ENCODE measurements around the gene FAN1.

The FAN1 gene

GRCh38 chr15:30917013-30917412, 13.3 kb downstream of the FAN1 start:
- Histone ChIP-seq H3K4me2 (no peak overlapping the region), H3K9me3 (replicated peaks in 1 of 11) (no peaks in the 10 kb centered on the region), H3K4me3 (no peak overlapping the region), H3K4me1 (peaks cover 4 to 29% (median 26%) of the 10 kb centered on the region in 10 experiments; a peak in 19 of 20 replicates), H3K36me3 (peaks cover 58 to 95% (median 72%) of the 10 kb centered on the region in 11 experiments), H3K27ac (no peak overlapping the region), H3K9ac (no peak overlapping the region), H4K20me1 (no peaks in the 10 kb centered on the region; a peak in 1 of 22 replicates), H3K27me3 (no peaks in the 10 kb centered on the region)
- TF ChIP-seq Cebpa-rat (IDR thresholded peaks at IDR 0.05): no peak

GRCh38 chr15:30917675-30918074, 14.0 kb downstream of the FAN1 start:
- no peak overlapping the region for H3K9ac ChIP-seq
- no peak for TF ChIP-seq Cebpa-rat (IDR thresholded peaks at IDR 0.05)
- peaks cover 10 to 35% (median 33%) of the 10 kb centered on the region in 10 experiments for H3K4me1 ChIP-seq
- no peak overlapping the region for H3K4me2 ChIP-seq
- H3K36me3 ChIP-seq: peaks cover 52 to 90% (median 65%) of the 10 kb centered on the region in 11 experiments
- no peaks in the 10 kb centered on the region for H3K9me3 ChIP-seq (replicated peaks in 1 of 11)
- H3K27me3 ChIP-seq: no peaks in the 10 kb centered on the region
- no peaks in the 10 kb centered on the region; a peak in 1 of 22 replicates for H4K20me1 ChIP-seq
- H3K4me3 ChIP-seq: no peak overlapping the region
- H3K27ac ChIP-seq: no peak overlapping the region

GRCh38 chr15:30918366-30918765, 14.7 kb downstream of the FAN1 start:
- peaks cover 45 to 85% (median 59%) of the 10 kb centered on the region in 11 experiments for H3K36me3 ChIP-seq
- TF ChIP-seq Cebpa-rat (IDR thresholded peaks at IDR 0.05): no peak
- H3K27ac ChIP-seq: no peak overlapping the region
- no peak overlapping the region for H3K4me2 ChIP-seq
- no peaks in the 10 kb centered on the region for H3K9me3 ChIP-seq (replicated peaks in 1 of 11)
- no peaks in the 10 kb centered on the region; a peak in 1 of 22 replicates for H4K20me1 ChIP-seq
- peaks cover 17 to 42% (median 40%) of the 10 kb centered on the region in 10 experiments for H3K4me1 ChIP-seq
- H3K9ac ChIP-seq: no peak overlapping the region
- no peaks in the 10 kb centered on the region for H3K27me3 ChIP-seq
- H3K4me3 ChIP-seq: no peak overlapping the region

- Histone ChIP-seq H3K4me2 (peak overlapping the region in 6 of 11 experiments; percentile 76 to 97 (median 90); a peak in 10 of 22 replicates), H3K27ac (peak overlapping the region in 2 of 11 experiments; percentile 66 to 75; a peak in 2 of 22 replicates), H3K27me3 (no peaks in the 10 kb centered on the region), H3K9me3 (replicated peaks in 1 of 11) (no peaks in the 10 kb centered on the region), H4K20me1 (no peaks in the 10 kb centered on the region; a peak in 1 of 22 replicates), H3K9ac (no peak overlapping the region), H3K4me3 (no peak overlapping the region), H3K4me1 (peaks cover 33 to 59% (median 56%) of the 10 kb centered on the region in 10 experiments), H3K36me3 (peaks cover 33 to 81% (median 42%) of the 10 kb centered on the region in 11 experiments; a peak in 21 of 22 replicates)
- no peak for TF ChIP-seq Cebpa-rat (IDR thresholded peaks at IDR 0.05)
These were observed 16.3 kb downstream of the FAN1 start for GRCh38 chr15:30919877-30920550.

- peak overlapping the region in 7 of 11 experiments; percentile 66 to 83 (median 75); a peak in 12 of 22 replicates for H3K27ac ChIP-seq
- TF ChIP-seq Cebpa-rat (IDR thresholded peaks at IDR 0.05): no peak
- H3K9me3 ChIP-seq (replicated peaks in 1 of 11): no peaks in the 10 kb centered on the region
- peaks cover 29 to 81% (median 41%) of the 10 kb centered on the region in 11 experiments; a peak in 21 of 22 replicates for H3K36me3 ChIP-seq
- H4K20me1 ChIP-seq: no peaks in the 10 kb centered on the region; a peak in 2 of 22 replicates
- H3K4me1 ChIP-seq: peaks cover 41 to 70% (median 67%) of the 10 kb centered on the region in 10 experiments
- H3K4me2 ChIP-seq: peak overlapping the region in 8 of 11 experiments; percentile 50 to 97 (median 88); a peak in 15 of 22 replicates
- peak overlapping the region in 4 of 11 experiments; percentile 60 to 75 (median 68); a peak in 7 of 22 replicates for H3K9ac ChIP-seq
- no peaks in the 10 kb centered on the region for H3K27me3 ChIP-seq
- H3K4me3 ChIP-seq: no peak overlapping the region
These were observed 17.4 kb downstream of the FAN1 start for GRCh38 chr15:30921106-30921505.

GRCh38 chr15:30921781-30922479, 18.2 kb downstream of the FAN1 start:
- H3K27ac ChIP-seq: peak overlapping the region in 9 of 11 experiments; percentile 51 to 83 (median 73); a peak in 17 of 22 replicates
- no peak for TF ChIP-seq Cebpa-rat (IDR thresholded peaks at IDR 0.05)
- H3K9ac ChIP-seq: peak overlapping the region in 8 of 11 experiments; percentile 39 to 75 (median 59); a peak in 14 of 22 replicates
- H3K9me3 ChIP-seq (replicated peaks in 1 of 11): no peaks in the 10 kb centered on the region
- peaks cover 41 to 78% (median 75%) of the 10 kb centered on the region in 10 experiments for H3K4me1 ChIP-seq
- H4K20me1 ChIP-seq: no peaks in the 10 kb centered on the region; a peak in 2 of 22 replicates
- H3K4me3 ChIP-seq: peak overlapping the region in 3 of 10 experiments; percentile 12 to 44 (median 14); a peak in 4 of 20 replicates
- peak overlapping the region; percentile 69 to 97 (median 88) for H3K4me2 ChIP-seq
- H3K36me3 ChIP-seq: peaks cover 22 to 80% (median 39%) of the 10 kb centered on the region in 11 experiments; a peak in 21 of 22 replicates
- no peaks in the 10 kb centered on the region for H3K27me3 ChIP-seq

GRCh38 chr15:30922480-30923311, 19.0 kb downstream of the FAN1 start:
- H3K36me3 ChIP-seq: peaks cover 18 to 80% (median 33%) of the 10 kb centered on the region in 11 experiments; a peak in 21 of 22 replicates
- peak overlapping the region; percentile 69 to 97 (median 88) for H3K4me2 ChIP-seq
- H4K20me1 ChIP-seq: peaks cover 0 to 3% (median 0%) of the 10 kb centered on the region in 11 experiments; a peak in 3 of 22 replicates
- H3K27ac ChIP-seq: peak overlapping the region in 10 of 11 experiments; percentile 15 to 83 (median 72); a peak in 19 of 22 replicates
- peak overlapping the region in 4 of 10 experiments; percentile 9 to 44 (median 13); a peak in 4 of 20 replicates for H3K4me3 ChIP-seq
- no peaks in the 10 kb centered on the region for H3K27me3 ChIP-seq
- no peaks in the 10 kb centered on the region for H3K9me3 ChIP-seq (replicated peaks in 1 of 11)
- no peak for TF ChIP-seq Cebpa-rat (IDR thresholded peaks at IDR 0.05)
- H3K9ac ChIP-seq: peak overlapping the region in 10 of 11 experiments; percentile 32 to 75 (median 58); a peak in 20 of 22 replicates
- peaks cover 41 to 86% (median 83%) of the 10 kb centered on the region in 10 experiments for H3K4me1 ChIP-seq

GRCh38 chr15:30923429-30923828, 19.7 kb downstream of the FAN1 start:
- Histone ChIP-seq H3K4me2 (peak overlapping the region; percentile 69 to 97 (median 88)), H3K27me3 (no peaks in the 10 kb centered on the region), H4K20me1 (peaks cover 0 to 3% (median 0%) of the 10 kb centered on the region in 11 experiments; a peak in 3 of 22 replicates), H3K9ac (peak overlapping the region in 10 of 11 experiments; percentile 32 to 75 (median 58); a peak in 17 of 22 replicates), H3K36me3 (peaks cover 12 to 76% (median 26%) of the 10 kb centered on the region in 11 experiments; a peak in 21 of 22 replicates), H3K4me1 (peaks cover 41 to 93% (median 90%) of the 10 kb centered on the region in 10 experiments), H3K4me3 (peak overlapping the region in 4 of 10 experiments; percentile 9 to 44 (median 13); a peak in 3 of 20 replicates), H3K27ac (peak overlapping the region in 9 of 11 experiments; percentile 51 to 83 (median 73); a peak in 18 of 22 replicates), H3K9me3 (replicated peaks in 1 of 11) (no peaks in the 10 kb centered on the region)
- no peak for TF ChIP-seq Cebpa-rat (IDR thresholded peaks at IDR 0.05)

All from BLaER1 treated with 17β-estradiol and CSF1 and Interleukin-3, amounts not matched to agents 10 nM and 100 nM (cell line).